ENCODE results near the gene CCDC178. TPM values are rescaled to one million over a fixed set of nuclear protein-coding genes. Genes with fewer than 3 reads are reported as not detected.

CCDC178 gene
- total RNA-seq, 2 donors from 2014 or later = not detected

- DNase-seq = no peak
- Mint-ChIP-seq H3K27me3 (no peaks in the 10 kb centered on the region), H3K4me1 (no peaks in the 10 kb centered on the region), H3K36me3 (ENCODE audit: low read depth) (no peaks in the 10 kb centered on the region), H3K4me3 (no peak overlapping the region), H3K27ac (no peak overlapping the region)
- H3K9me3 ChIP-seq (ENCODE audit: control insufficient read depth, low read length, poor library complexity, severe bottlenecking) = no peaks in the 10 kb centered on the region
- ATAC-seq = no peak
Measured at GRCh38 chr18:33051407-33051806, 389.1 kb downstream of the CCDC178 start.

GRCh38 chr18:33040213-33040612 lies 400.3 kb downstream of the CCDC178 start:
- no peak overlapping the region for H3K27ac Mint-ChIP-seq
- ATAC-seq = no peak
- H3K4me1 Mint-ChIP-seq = no peaks in the 10 kb centered on the region
- H3K4me3 Mint-ChIP-seq = no peak overlapping the region
- H3K27me3 Mint-ChIP-seq = no peaks in the 10 kb centered on the region
- no peaks in the 10 kb centered on the region for H3K36me3 Mint-ChIP-seq (ENCODE audit: low read depth)
- H3K9me3 ChIP-seq (ENCODE audit: control insufficient read depth, low read length, poor library complexity, severe bottlenecking) = no peaks in the 10 kb centered on the region
- DNase-seq = no peak

GRCh38 chr18:33034945-33035344 lies 405.6 kb downstream of the CCDC178 start:
- peaks cover 2% of the 10 kb centered on the region for H3K9me3 ChIP-seq (ENCODE audit: control insufficient read depth, low read length, poor library complexity, severe bottlenecking)
- Mint-ChIP-seq H3K4me3 (no peak overlapping the region), H3K27me3 (no peaks in the 10 kb centered on the region), H3K4me1 (no peaks in the 10 kb centered on the region), H3K27ac (no peak overlapping the region), H3K36me3 (ENCODE audit: low read depth) (no peaks in the 10 kb centered on the region)
- no peak for ATAC-seq
- no peak for DNase-seq

- H3K4me1 Mint-ChIP-seq = no peaks in the 10 kb centered on the region
- no peak overlapping the region for H3K4me3 Mint-ChIP-seq
- H3K27me3 Mint-ChIP-seq = no peaks in the 10 kb centered on the region
- H3K27ac Mint-ChIP-seq = no peak overlapping the region
- peaks cover 2% of the 10 kb centered on the region for H3K9me3 ChIP-seq (ENCODE audit: control insufficient read depth, low read length, poor library complexity, severe bottlenecking)
- H3K36me3 Mint-ChIP-seq (ENCODE audit: low read depth) = no peaks in the 10 kb centered on the region
- ATAC-seq (no peak), DNase-seq (no peak)
Measured at GRCh38 chr18:33034212-33034611, 406.3 kb downstream of the CCDC178 start.

GRCh38 chr18:33022370-33022769 lies 418.2 kb downstream of the CCDC178 start:
- Mint-ChIP-seq H3K4me1 (no peaks in the 10 kb centered on the region), H3K36me3 (ENCODE audit: low read depth) (no peaks in the 10 kb centered on the region), H3K4me3 (no peak overlapping the region), H3K27ac (no peak overlapping the region), H3K27me3 (no peaks in the 10 kb centered on the region)
- ATAC-seq = no peak
- H3K9me3 ChIP-seq (ENCODE audit: control insufficient read depth, low read length, poor library complexity, severe bottlenecking) = no peaks in the 10 kb centered on the region
- DNase-seq = no peak

GRCh38 chr18:33020877-33021276 lies 419.6 kb downstream of the CCDC178 start:
- H3K4me3 Mint-ChIP-seq = no peak overlapping the region
- no peaks in the 10 kb centered on the region for H3K36me3 Mint-ChIP-seq (ENCODE audit: low read depth)
- ATAC-seq = no peak
- no peaks in the 10 kb centered on the region for H3K9me3 ChIP-seq (ENCODE audit: control insufficient read depth, low read length, poor library complexity, severe bottlenecking)
- no peaks in the 10 kb centered on the region for H3K4me1 Mint-ChIP-seq
- H3K27me3 Mint-ChIP-seq = no peaks in the 10 kb centered on the region
- no peak for DNase-seq
- H3K27ac Mint-ChIP-seq = no peak overlapping the region

GRCh38 chr18:33014060-33014796 lies 426.3 kb downstream of the CCDC178 start:
- ATAC-seq (no peak), DNase-seq (no peak)
- Mint-ChIP-seq H3K4me1 (no peaks in the 10 kb centered on the region), H3K27ac (no peak overlapping the region), H3K4me3 (no peak overlapping the region), H3K27me3 (no peaks in the 10 kb centered on the region), H3K36me3 (ENCODE audit: low read depth) (no peaks in the 10 kb centered on the region)
- no peaks in the 10 kb centered on the region for H3K9me3 ChIP-seq (ENCODE audit: control insufficient read depth, low read length, poor library complexity, severe bottlenecking)

- Mint-ChIP-seq H3K27me3 (no peaks in the 10 kb centered on the region), H3K27ac (no peak overlapping the region), H3K4me3 (no peak overlapping the region), H3K4me1 (no peaks in the 10 kb centered on the region), H3K36me3 (ENCODE audit: low read depth) (no peaks in the 10 kb centered on the region)
- H3K9me3 ChIP-seq (ENCODE audit: control insufficient read depth, low read length, poor library complexity, severe bottlenecking) = no peaks in the 10 kb centered on the region
- ATAC-seq (no peak), DNase-seq (no peak)
Measured at GRCh38 chr18:33010149-33010548, 430.4 kb downstream of the CCDC178 start.

GRCh38 chr18:32998921-32999320 lies 441.6 kb downstream of the CCDC178 start:
- H3K9me3 ChIP-seq (ENCODE audit: control insufficient read depth, low read length, poor library complexity, severe bottlenecking) = no peaks in the 10 kb centered on the region
- DNase-seq = no peak
- Mint-ChIP-seq H3K4me1 (no peaks in the 10 kb centered on the region), H3K27me3 (no peaks in the 10 kb centered on the region), H3K4me3 (no peak overlapping the region), H3K36me3 (ENCODE audit: low read depth) (no peaks in the 10 kb centered on the region), H3K27ac (no peak overlapping the region)
- ATAC-seq = no peak

GRCh38 chr18:32998285-32998684 lies 442.2 kb downstream of the CCDC178 start:
- H3K27ac Mint-ChIP-seq = no peak overlapping the region
- ATAC-seq (no peak), DNase-seq (no peak)
- no peak overlapping the region for H3K4me3 Mint-ChIP-seq
- no peaks in the 10 kb centered on the region for H3K9me3 ChIP-seq (ENCODE audit: control insufficient read depth, low read length, poor library complexity, severe bottlenecking)
- H3K4me1 Mint-ChIP-seq = no peaks in the 10 kb centered on the region
- H3K27me3 Mint-ChIP-seq = no peaks in the 10 kb centered on the region
- H3K36me3 Mint-ChIP-seq (ENCODE audit: low read depth) = no peaks in the 10 kb centered on the region

- Mint-ChIP-seq H3K4me3 (no peak overlapping the region), H3K27me3 (no peaks in the 10 kb centered on the region), H3K4me1 (no peaks in the 10 kb centered on the region), H3K36me3 (ENCODE audit: low read depth) (no peaks in the 10 kb centered on the region), H3K27ac (no peak overlapping the region)
- ATAC-seq (no peak), DNase-seq (no peak)
- no peaks in the 10 kb centered on the region for H3K9me3 ChIP-seq (ENCODE audit: control insufficient read depth, low read length, poor library complexity, severe bottlenecking)
Measured at GRCh38 chr18:32983721-32984120, 456.8 kb downstream of the CCDC178 start.

GRCh38 chr18:32980896-32981295 lies 459.6 kb downstream of the CCDC178 start:
- no peaks in the 10 kb centered on the region for H3K4me1 Mint-ChIP-seq
- no peaks in the 10 kb centered on the region for H3K9me3 ChIP-seq (ENCODE audit: control insufficient read depth, low read length, poor library complexity, severe bottlenecking)
- H3K27me3 Mint-ChIP-seq = no peaks in the 10 kb centered on the region
- ATAC-seq (no peak), DNase-seq (no peak)
- no peaks in the 10 kb centered on the region for H3K36me3 Mint-ChIP-seq (ENCODE audit: low read depth)
- no peak overlapping the region for H3K4me3 Mint-ChIP-seq
- H3K27ac Mint-ChIP-seq = no peak overlapping the region

GRCh38 chr18:32975501-32975900 lies 465.0 kb downstream of the CCDC178 start:
- ATAC-seq = no peak
- Mint-ChIP-seq H3K27me3 (no peaks in the 10 kb centered on the region), H3K36me3 (ENCODE audit: low read depth) (no peaks in the 10 kb centered on the region), H3K4me3 (no peak overlapping the region), H3K27ac (no peak overlapping the region), H3K4me1 (no peaks in the 10 kb centered on the region)
- no peaks in the 10 kb centered on the region for H3K9me3 ChIP-seq (ENCODE audit: control insufficient read depth, low read length, poor library complexity, severe bottlenecking)
- DNase-seq = no peak

- no peaks in the 10 kb centered on the region for H3K9me3 ChIP-seq (ENCODE audit: control insufficient read depth, low read length, poor library complexity, severe bottlenecking)
- Mint-ChIP-seq H3K4me3 (no peak overlapping the region), H3K36me3 (ENCODE audit: low read depth) (no peaks in the 10 kb centered on the region), H3K27ac (no peak overlapping the region), H3K4me1 (no peaks in the 10 kb centered on the region), H3K27me3 (no peaks in the 10 kb centered on the region)
- no peak for DNase-seq
- no peak for ATAC-seq
Measured at GRCh38 chr18:32975163-32975436, 465.4 kb downstream of the CCDC178 start.
